Dedifferentiated amniotic fluid mesenchymal stem cell (primary cell): Measurements from ENCODE around the gene DOCK9.

Experiments
- DNase-seq: peaks from one replicate; pipeline ENCODE4 v3.0.0-alpha.2; 2016; ENCODE audit errors: extremely low spot score

DOCK9 gene

GRCh38 chr13:98976941-98977340, 923 bp downstream of the DOCK9 start:
- DNase-seq: no peak

GRCh38 chr13:98976338-98976737, 1.5 kb downstream of the DOCK9 start:
- DNase-seq: peak; percentile 49

- DNase-seq: no peak
Observed at GRCh38 chr13:98975822-98976261, 2.0 kb downstream of the DOCK9 start.

GRCh38 chr13:98974053-98974452, 3.8 kb downstream of the DOCK9 start:
- no peak for DNase-seq

GRCh38 chr13:98972627-98973026, 5.2 kb downstream of the DOCK9 start:
- DNase-seq: no peak

GRCh38 chr13:98972059-98972458, 5.8 kb downstream of the DOCK9 start:
- no peak for DNase-seq

- no peak for DNase-seq
Observed at GRCh38 chr13:98970330-98970729, 7.5 kb downstream of the DOCK9 start.

GRCh38 chr13:98967491-98967890, 10.4 kb downstream of the DOCK9 start:
- DNase-seq: no peak

- no peak for DNase-seq
Observed at GRCh38 chr13:98966019-98966418, 11.8 kb downstream of the DOCK9 start.

GRCh38 chr13:98965325-98965724, 12.5 kb downstream of the DOCK9 start:
- no peak for DNase-seq

- DNase-seq: no peak
Observed at GRCh38 chr13:98963917-98964316, 13.9 kb downstream of the DOCK9 start.

- DNase-seq: no peak
Observed at GRCh38 chr13:98962901-98963590, 14.8 kb downstream of the DOCK9 start.

- DNase-seq: no peak
Observed at GRCh38 chr13:98961503-98962105, 16.3 kb downstream of the DOCK9 start.

GRCh38 chr13:98960606-98961502, 17.0 kb downstream of the DOCK9 start:
- DNase-seq: no peak

GRCh38 chr13:98959786-98960605, 17.9 kb downstream of the DOCK9 start:
- no peak for DNase-seq

- DNase-seq: no peak
Observed at GRCh38 chr13:98959291-98959690, 18.6 kb downstream of the DOCK9 start.

- no peak for DNase-seq
Observed at GRCh38 chr13:98958443-98958794, 19.4 kb downstream of the DOCK9 start.

GRCh38 chr13:98957731-98958442, 20.0 kb downstream of the DOCK9 start:
- DNase-seq: no peak

- DNase-seq: no peak
Observed at GRCh38 chr13:98955336-98955735, 22.5 kb downstream of the DOCK9 start.

GRCh38 chr13:98954313-98954712, 23.6 kb downstream of the DOCK9 start:
- DNase-seq: no peak

- no peak for DNase-seq
Observed at GRCh38 chr13:98951266-98951665, 26.6 kb downstream of the DOCK9 start.
